CD4-positive, alpha-beta T cell (primary cell): ENCODE measurements around the gene MSH3. TPM values are rescaled to one million over a fixed set of nuclear protein-coding genes. Genes with fewer than 3 reads are reported as not detected.

Source experiments
- ATAC-seq: fragments of 200-7000 bp; cut with Tn5 transposase; one replicate; pipeline ENCODE4 v1.10.0; 2022; ENCODE audit warnings: mild to moderate bottlenecking; ENCODE audit not compliant: poor library complexity
- CTCF ChIA-PET: fragments of 350-600 bp; sonication (Branson Sonifier 250); formaldehyde crosslinking; loops from one replicate; lab custom pipeline; 2021; ENCODE audit warnings: antibody characterized with exemption, inconsistent platforms; lab: Charles Lee
- POLR2A ChIA-PET: fragments of 350-600 bp; sonication (Branson Sonifier 250); formaldehyde crosslinking; loops from one replicate; lab custom pipeline; 2021; ENCODE audit warnings: antibody characterized with exemption, inconsistent platforms; lab: Charles Lee
- DNase-seq, 14 experiments: peaks; one replicate each; pipeline ENCODE4 v3.0.0-alpha.2; 2013 to 2020; ENCODE audit warnings: mixed read lengths in 2 of 14
- H3K27ac ChIP-seq, 2 donors: one replicate each; pipeline versions ENCODE4 v1.5.1 to v1.7.0; 2013; ENCODE audit warnings: low read length in 2 of 2, low read depth in 1 of 2, mild to moderate bottlenecking in 1 of 2
- H3K27me3 ChIP-seq, 2 experiments: 1 replicate in 1 of 2; 2 replicates in 1 of 2; pipeline versions ENCODE4 v1.6.1 to v1.7.0; 2013; ENCODE audit warnings: low read length in 2 of 2, control low read depth in 1 of 2, mild to moderate bottlenecking in 1 of 2, moderate library complexity in 1 of 2; ENCODE audit not compliant: insufficient read depth in 2 of 2, control insufficient read depth in 1 of 2
- H3K36me3 ChIP-seq: one replicate; pipeline ENCODE4 v1.6.1; 2013; ENCODE audit warnings: low read length, control low read depth; ENCODE audit not compliant: insufficient read depth
- H3K4me1 ChIP-seq: one replicate; pipeline ENCODE4 v1.6.1; 2013; ENCODE audit warnings: low read length, control low read depth; ENCODE audit not compliant: insufficient read depth
- H3K4me3 ChIP-seq: one replicate; pipeline ENCODE4 v1.5.1; 2013; ENCODE audit warnings: mild to moderate bottlenecking, low read length, moderate library complexity
- H3K9me3 ChIP-seq, 2 experiments: 1 replicate in 1 of 2; 2 replicates in 1 of 2; pipeline versions ENCODE4 v1.6.1 to v1.7.0; 2013; ENCODE audit warnings: low read length in 2 of 2, mild to moderate bottlenecking in 2 of 2, control low read depth in 1 of 2, moderate library complexity in 1 of 2; ENCODE audit not compliant: control insufficient read depth in 1 of 2, insufficient read depth in 1 of 2
- H3K27ac Mint-ChIP-seq: one replicate; pipeline ENCODE4 v1.8.0; 2020; ENCODE audit warnings: mixed read lengths
- H3K27me3 Mint-ChIP-seq: one replicate; pipeline ENCODE4 v1.8.0; 2021; ENCODE audit warnings: mixed read lengths
- H3K36me3 Mint-ChIP-seq: one replicate; pipeline ENCODE4 v1.8.0; 2021; ENCODE audit warnings: low read depth, mixed read lengths
- H3K4me1 Mint-ChIP-seq: one replicate; pipeline ENCODE4 v1.8.0; 2021; ENCODE audit warnings: low read depth, mixed read lengths
- H3K4me3 Mint-ChIP-seq: one replicate; pipeline ENCODE4 v1.8.0; 2020; ENCODE audit warnings: mild to moderate bottlenecking, mixed read lengths
- H3K9me3 Mint-ChIP-seq: one replicate; pipeline ENCODE4 v1.8.0; 2020; ENCODE audit warnings: mixed read lengths
- intact Hi-C, 2 experiments: fragments of 100-400 bp; cut with DNase I in 1 of 2; cut with micrococcal nuclease in 1 of 2; formaldehyde crosslinking; loops; one replicate each; pipeline versions ENCODE4 v1.15.1 to v1.9.0; 2023 to 2025; cut with DNase I, micrococcal nuclease
- total RNA-seq, 174 experiments: library from RNA in 2 of 174; stranded (reverse) in 2 of 174; gene quantifications; one replicate each; pipeline ENCODE4 v1.2.3 and lab custom pipeline; 2021 to 2026
- TF ChIP-seq, protein P1 (sequence below): fragments of 200-600 bp; IDR thresholded peaks from one replicate; pipeline ENCODE4 v1.8.0; 2022; ENCODE audit warnings: antibody characterized with exemption, mild to moderate bottlenecking

Gene MSH3
- total RNA-seq, 2 experiments from 2014 or later = 11.3 to 13.0 TPM

DNA sequence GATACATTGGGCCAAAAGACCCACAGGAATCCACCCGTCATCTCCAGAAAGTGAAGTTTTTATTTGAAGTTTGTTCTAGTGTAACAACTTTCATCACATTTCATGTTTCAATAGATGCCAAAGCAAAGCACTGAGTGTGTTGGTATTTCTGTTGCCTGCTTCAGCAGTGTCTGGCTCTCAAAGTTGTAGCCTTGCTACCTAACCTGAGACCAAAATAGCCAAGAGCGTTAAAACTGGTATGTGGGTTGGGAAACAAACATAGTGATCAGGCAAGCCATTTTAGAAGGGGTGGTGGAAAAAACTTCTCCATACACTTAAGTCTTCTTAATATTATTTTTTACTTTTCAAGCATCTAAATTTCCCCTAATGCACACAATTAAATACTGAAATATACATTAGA, 150.6 kb downstream of the MSH3 start:
- intact Hi-C loops = loop anchor here (10.0 kb wide), 2 partner anchors 300 to 390 kb away; no protein-coding TSS in a partner anchor
- Mint-ChIP-seq H3K4me1 (no peaks in the 10 kb centered on the region), H3K9me3 (no peaks in the 10 kb centered on the region), H3K27me3 (no peaks in the 10 kb centered on the region), H3K27ac (no peak overlapping the region), H3K36me3 (peaks cover 58% of the 10 kb centered on the region), H3K4me3 (no peak overlapping the region)
- Histone ChIP-seq H3K9me3 (no peaks in the 10 kb centered on the region), H3K27me3 (no peaks in the 10 kb centered on the region), H3K27ac (no peak overlapping the region), H3K4me1 (no peaks in the 10 kb centered on the region), H3K36me3 (peaks cover 13% of the 10 kb centered on the region), H3K4me3 (no peak overlapping the region)
- ChIA-PET POLR2A (no interaction called here), CTCF (no interaction called here)
- TF ChIP-seq, protein P1, sequence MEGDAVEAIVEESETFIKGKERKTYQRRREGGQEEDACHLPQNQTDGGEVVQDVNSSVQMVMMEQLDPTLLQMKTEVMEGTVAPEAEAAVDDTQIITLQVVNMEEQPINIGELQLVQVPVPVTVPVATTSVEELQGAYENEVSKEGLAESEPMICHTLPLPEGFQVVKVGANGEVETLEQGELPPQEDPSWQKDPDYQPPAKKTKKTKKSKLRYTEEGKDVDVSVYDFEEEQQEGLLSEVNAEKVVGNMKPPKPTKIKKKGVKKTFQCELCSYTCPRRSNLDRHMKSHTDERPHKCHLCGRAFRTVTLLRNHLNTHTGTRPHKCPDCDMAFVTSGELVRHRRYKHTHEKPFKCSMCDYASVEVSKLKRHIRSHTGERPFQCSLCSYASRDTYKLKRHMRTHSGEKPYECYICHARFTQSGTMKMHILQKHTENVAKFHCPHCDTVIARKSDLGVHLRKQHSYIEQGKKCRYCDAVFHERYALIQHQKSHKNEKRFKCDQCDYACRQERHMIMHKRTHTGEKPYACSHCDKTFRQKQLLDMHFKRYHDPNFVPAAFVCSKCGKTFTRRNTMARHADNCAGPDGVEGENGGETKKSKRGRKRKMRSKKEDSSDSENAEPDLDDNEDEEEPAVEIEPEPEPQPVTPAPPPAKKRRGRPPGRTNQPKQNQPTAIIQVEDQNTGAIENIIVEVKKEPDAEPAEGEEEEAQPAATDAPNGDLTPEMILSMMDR = no peak
- ATAC-seq (no peak), DNase-seq (no peak)

DNA sequence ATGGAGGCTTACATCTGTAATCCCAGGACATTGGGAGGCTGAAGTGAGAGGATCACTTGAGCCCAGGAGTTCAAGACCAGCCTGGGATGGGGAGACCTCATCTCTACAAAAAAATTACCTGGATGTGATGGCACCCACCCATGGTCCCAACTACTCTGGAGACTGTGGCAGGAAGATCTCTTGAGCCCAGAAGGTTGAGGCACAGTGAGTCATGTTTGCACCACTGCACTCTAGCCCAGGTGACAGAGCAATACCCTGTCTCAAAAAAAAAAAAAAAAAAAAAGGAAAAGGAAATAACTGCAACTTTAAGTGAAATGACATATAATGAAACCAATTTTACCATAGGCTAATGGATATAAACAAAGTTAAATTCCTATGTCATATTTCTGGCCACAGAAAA, 152.5 kb downstream of the MSH3 start:
- Histone ChIP-seq H3K9me3 (no peaks in the 10 kb centered on the region), H3K4me1 (no peaks in the 10 kb centered on the region), H3K27me3 (no peaks in the 10 kb centered on the region), H3K4me3 (no peak overlapping the region), H3K27ac (no peak overlapping the region), H3K36me3 (peaks cover 10% of the 10 kb centered on the region)
- intact Hi-C loops = loop anchor here (10.0 kb wide), 2 partner anchors 298 to 388 kb away; no protein-coding TSS in a partner anchor
- TF ChIP-seq, protein P1 = no peak
- Mint-ChIP-seq H3K27me3 (no peaks in the 10 kb centered on the region), H3K4me1 (no peaks in the 10 kb centered on the region), H3K27ac (no peak overlapping the region), H3K36me3 (peaks cover 47% of the 10 kb centered on the region), H3K9me3 (no peaks in the 10 kb centered on the region), H3K4me3 (no peak overlapping the region)
- ChIA-PET POLR2A (no interaction called here), CTCF (no interaction called here)
- ATAC-seq (no peak), DNase-seq (no peak)

DNA sequence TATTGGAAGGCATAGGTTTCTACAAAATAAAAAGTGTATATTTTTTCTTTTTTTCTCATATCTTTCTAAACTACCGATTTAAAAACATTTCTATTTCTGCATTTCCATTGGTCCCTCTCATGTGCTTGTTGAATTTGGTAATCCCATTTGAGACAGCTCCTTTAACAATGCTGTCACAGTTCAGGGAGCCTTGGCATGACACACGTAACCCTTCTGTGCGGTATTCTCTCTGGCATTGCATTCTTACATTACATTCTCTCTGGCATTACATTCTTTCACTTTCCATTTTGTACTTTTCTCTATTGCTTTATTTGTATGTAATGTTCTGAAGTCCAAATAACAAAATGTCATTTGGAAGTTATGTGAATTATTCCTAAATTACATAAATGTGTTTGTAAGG, 155.0 kb downstream of the MSH3 start:
- Histone ChIP-seq H3K4me3 (no peak overlapping the region), H3K36me3 (peaks cover 8% of the 10 kb centered on the region), H3K27me3 (no peaks in the 10 kb centered on the region), H3K27ac (no peak overlapping the region), H3K4me1 (no peaks in the 10 kb centered on the region), H3K9me3 (no peaks in the 10 kb centered on the region)
- Mint-ChIP-seq H3K27me3 (no peaks in the 10 kb centered on the region), H3K4me1 (no peaks in the 10 kb centered on the region), H3K27ac (no peak overlapping the region), H3K9me3 (no peaks in the 10 kb centered on the region), H3K36me3 (peaks cover 46% of the 10 kb centered on the region), H3K4me3 (no peak overlapping the region)
- CTCF ChIA-PET = no interaction called here
- TF ChIP-seq, protein P1 = no peak
- no peak for ATAC-seq
- POLR2A ChIA-PET = no interaction called here
- intact Hi-C loops = loop anchor here (10.0 kb wide), 2 partner anchors 295 to 385 kb away; no protein-coding TSS in a partner anchor
- DNase-seq = no peak
